Measurements from ENCODE around the gene CNGA3. TPM values are rescaled to one million over a fixed set of nuclear protein-coding genes. Genes with fewer than 3 reads are reported as not detected.

CNGA3 gene
- total RNA-seq, 1 experiment from 2014 or later: not detected

DNA sequence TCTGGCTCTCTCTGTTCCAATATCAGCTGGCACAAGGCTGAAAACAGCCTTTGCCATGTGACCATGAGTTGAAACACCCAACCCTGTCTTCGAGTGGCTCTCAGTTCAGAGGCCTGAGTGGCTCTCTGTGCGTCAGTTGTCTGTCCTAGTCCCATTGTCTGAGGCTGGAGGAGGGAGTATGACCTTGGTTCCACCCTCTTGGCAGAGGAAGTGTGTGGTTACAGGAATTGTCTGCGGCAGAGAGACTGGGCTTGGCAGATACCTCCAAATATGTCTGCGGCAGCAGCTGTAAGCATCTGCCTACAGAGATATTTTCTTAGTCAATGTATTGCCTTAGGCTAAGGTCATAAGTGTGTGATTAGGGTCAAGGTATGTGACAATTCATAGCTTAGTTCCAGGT, 32.6 kb downstream of the CNGA3 start:
- no peak overlapping the region for H2BK20ac ChIP-seq (ENCODE audit: low read depth, low read length, poor library complexity, severe bottlenecking)
- no peak overlapping the region for H3K4me3 Mint-ChIP-seq
- H3K9me3 ChIP-seq (ENCODE audit: control insufficient read depth, low read depth, low read length): no peaks in the 10 kb centered on the region
- H4K8ac ChIP-seq (replicated peaks; ENCODE audit: insufficient read length, low read depth, low read length): no peak overlapping the region
- no peak overlapping the region for H3K4me2 ChIP-seq (ENCODE audit: insufficient read depth, insufficient read length, low read length)
- no peaks in the 10 kb centered on the region for H4K20me1 ChIP-seq (ENCODE audit: control insufficient read depth, insufficient read depth, insufficient read length)
- no peaks in the 10 kb centered on the region for H3K79me1 ChIP-seq (ENCODE audit: insufficient read depth, low read depth, low read length, poor library complexity, severe bottlenecking)
- no peak overlapping the region for H3K14ac ChIP-seq (ENCODE audit: insufficient read depth, low read length)
- no peaks in the 10 kb centered on the region for H3K9me3 Mint-ChIP-seq
- H3K18ac ChIP-seq (ENCODE audit: insufficient read length, low read depth, low read length): no peak overlapping the region
- H3K4me1 Mint-ChIP-seq: peaks cover 35 to 43% of the 10 kb centered on the region in 2 experiments
- H3K23ac ChIP-seq (ENCODE audit: insufficient read length, low read depth, low read length): no peak overlapping the region
- H2AK5ac ChIP-seq (ENCODE audit: insufficient read length, low read length): no peak overlapping the region
- H3K56ac ChIP-seq (ENCODE audit: insufficient read length, low read depth, low read length): no peak overlapping the region
- no peak overlapping the region for H2AFZ ChIP-seq (ENCODE audit: low read length)
- H3K36me3 Mint-ChIP-seq (ENCODE audit: insufficient read depth in 1 of 3, low read depth in 3 of 3): no peaks in the 10 kb centered on the region; a peak in 1 of 7 replicates
- H3K27me3 ChIP-seq (ENCODE audit: insufficient read depth, low read length): no peaks in the 10 kb centered on the region
- TF ChIP-seq, protein P1, sequence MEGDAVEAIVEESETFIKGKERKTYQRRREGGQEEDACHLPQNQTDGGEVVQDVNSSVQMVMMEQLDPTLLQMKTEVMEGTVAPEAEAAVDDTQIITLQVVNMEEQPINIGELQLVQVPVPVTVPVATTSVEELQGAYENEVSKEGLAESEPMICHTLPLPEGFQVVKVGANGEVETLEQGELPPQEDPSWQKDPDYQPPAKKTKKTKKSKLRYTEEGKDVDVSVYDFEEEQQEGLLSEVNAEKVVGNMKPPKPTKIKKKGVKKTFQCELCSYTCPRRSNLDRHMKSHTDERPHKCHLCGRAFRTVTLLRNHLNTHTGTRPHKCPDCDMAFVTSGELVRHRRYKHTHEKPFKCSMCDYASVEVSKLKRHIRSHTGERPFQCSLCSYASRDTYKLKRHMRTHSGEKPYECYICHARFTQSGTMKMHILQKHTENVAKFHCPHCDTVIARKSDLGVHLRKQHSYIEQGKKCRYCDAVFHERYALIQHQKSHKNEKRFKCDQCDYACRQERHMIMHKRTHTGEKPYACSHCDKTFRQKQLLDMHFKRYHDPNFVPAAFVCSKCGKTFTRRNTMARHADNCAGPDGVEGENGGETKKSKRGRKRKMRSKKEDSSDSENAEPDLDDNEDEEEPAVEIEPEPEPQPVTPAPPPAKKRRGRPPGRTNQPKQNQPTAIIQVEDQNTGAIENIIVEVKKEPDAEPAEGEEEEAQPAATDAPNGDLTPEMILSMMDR (conservative IDR thresholded peaks at IDR 0.05): no peak
- H3K27ac Mint-ChIP-seq: no peak overlapping the region
- no peak for DNase-seq
- H4K5ac ChIP-seq (ENCODE audit: insufficient read length, low read depth, low read length): no peak overlapping the region
- no peak overlapping the region for H2BK120ac ChIP-seq (ENCODE audit: low read depth, low read length, poor library complexity, severe bottlenecking)
- no peak overlapping the region for H3K4ac ChIP-seq (ENCODE audit: low read depth, low read length)
- peaks cover 24% of the 10 kb centered on the region for H3K27me3 Mint-ChIP-seq (ENCODE audit: low read depth)
- H3T11ph ChIP-seq (ENCODE audit: low read length): no peak overlapping the region
- WGBS (ENCODE audit: extremely low coverage, insufficient read length, low lambda C conversion rate): no CpG with 5 or more reads among the region's 4 CpGs
- no peak overlapping the region for H2BK12ac ChIP-seq (ENCODE audit: insufficient read length, low read depth, low read length)
- H2BK5ac ChIP-seq (ENCODE audit: insufficient read length, low read length): no peak overlapping the region
- no peak overlapping the region for H2BK15ac ChIP-seq (ENCODE audit: low read depth, low read length)
- H3K27ac ChIP-seq (ENCODE audit: insufficient read length, low read depth, low read length): no peak overlapping the region
- H3K9ac ChIP-seq (ENCODE audit: extremely low read depth, insufficient read length, low read length): no peak overlapping the region
- H3K79me2 ChIP-seq (ENCODE audit: insufficient read depth, low read length): no peaks in the 10 kb centered on the region
- H3K4me1 ChIP-seq (ENCODE audit: insufficient read depth, low read length): no peaks in the 10 kb centered on the region
- H3K23me2 ChIP-seq (ENCODE audit: insufficient read length, low read depth, low read length, poor library complexity, severe bottlenecking): no peaks in the 10 kb centered on the region
- no peak overlapping the region for H4K91ac ChIP-seq (ENCODE audit: insufficient read length, low read depth, low read length)
